ENCODE data around the gene COL19A1. TPM values are rescaled to one million over a fixed set of nuclear protein-coding genes. Genes with fewer than 3 reads are reported as not detected.
A peak's percentile ranks its signal among the peaks of the same experiment; 100 is the strongest.

The COL19A1 gene
- total RNA-seq, 1 experiment from 2014 or later, result not detected

GRCh38 chr6:70107852-70108629, 241.7 kb downstream of the COL19A1 start:
- peak; percentile 66; the same call in 1 of the 2 replicates for ATAC-seq
- BruUV-seq (replicated peaks), result no TSS peak

More at GRCh38 chr6:70107852-70108629, 241.7 kb downstream of the COL19A1 start:
- Histone ChIP-seq H3K4me1 (ENCODE audit: control insufficient read depth, insufficient read depth, low read length) (no peaks in the 10 kb centered on the region), H3K9me3 (ENCODE audit: control insufficient read depth, insufficient read depth, low read depth, low read length) (no peaks in the 10 kb centered on the region), H3K4me3 (ENCODE audit: low read depth in 2 of 2, low read length in 2 of 2) (no peak overlapping the region), H3K27me3 (ENCODE audit: control insufficient read depth, insufficient read depth, low read length) (peaks cover 7% of the 10 kb centered on the region), H3K27ac (ENCODE audit: low read length) (no peak overlapping the region), H3K36me3 (ENCODE audit: control insufficient read depth, insufficient read depth, low read length) (no peaks in the 10 kb centered on the region)
- intact Hi-C loops (cut with micrococcal nuclease; ENCODE audit: unreplicated experiment), result loop anchor here (1.0 to 5.0 kb wide), 3 partner anchors 273 to 1231 kb away; no protein-coding TSS in a partner anchor
- POLR2A ChIA-PET, result interaction anchor here (0.6 kb wide), 1 partner anchor 1279 kb away, joined by 10 read pairs; no protein-coding TSS in a partner anchor
- in situ Hi-C loops (cut with HindIII; ENCODE audit: low pct_unique_long_range_greater_than_20kb, low sequenced_read_pairs), result no loop called here
- CTCF ChIA-PET, result interaction anchor here (0.6 kb wide), 1 partner anchor 379 kb away, joined by 4 read pairs; no protein-coding TSS in a partner anchor
- DNase-seq (ENCODE audit: low read depth, low spot score), result peak; percentile 24
- TF ChIP-seq SIN3A (IDR thresholded peaks at IDR 0.05; ENCODE audit: borderline replicate concordance, insufficient read depth, low read depth, low read length) (no peak), REST (IDR thresholded peaks at IDR 0.05; ENCODE audit: insufficient read depth in 1 of 2, low read depth in 2 of 2, low read length in 1 of 2) (no peak), CTCF (IDR thresholded peaks at IDR 0.05) (peak; percentile 75; the same call in 1 of the 2 replicates), TCF7L2 (IDR thresholded peaks at IDR 0.05; ENCODE audit: low read depth, low read length) (no peak), POLR2AphosphoS5 (IDR thresholded peaks at IDR 0.05; ENCODE audit: low read depth, low read length) (no peak)
